HepG2 (cell line): ENCODE data around the gene STUM.

ENCODE experiments used
- CTCF ChIP-seq: sonication (generic); formaldehyde crosslinking; IDR thresholded peaks from 2 replicates; pipeline ENCODE4 v1.5.0; 2020; ENCODE audit warnings: mild to moderate bottlenecking, missing genetic modification reagents, moderate library complexity
- GABPA ChIP-seq, 2 experiments: IDR thresholded peaks; 2 replicates each; pipeline ENCODE4 v1.6.1; 2011 to 2016; ENCODE audit warnings: low read depth in 2 of 2, low read length in 1 of 2, missing biosample characterization in 1 of 2, missing genetic modification characterization in 1 of 2
- XRCC5 ChIP-seq: fragments of 200-400 bp; formaldehyde crosslinking; optimal IDR thresholded peaks from 2 replicates; pipeline ENCODE3; 2017; ENCODE audit warnings: mild to moderate bottlenecking, low read length

- TF ChIP-seq CTCF (CRISPR knock-in tag) (no peak), GABPA (IDR thresholded peaks at IDR 0.05; ENCODE audit: low read depth, low read length) (no peak), GABPA (CRISPR knock-in tag; IDR thresholded peaks at IDR 0.05; ENCODE audit: low read depth) (no peak), XRCC5 (no peak)
These were observed 16.0 kb upstream of the STUM start for GRCh38 chr1:226532553-226532952.
